ENCODE results near the gene CISD3.

GRCh38 chr17:38748892-38749222 is 18.7 kb downstream of the CISD3 start:
- no peak for TF ChIP-seq CTCF (IDR thresholded peaks at IDR 0.05)
- TF ChIP-seq POLR2A (IDR thresholded peaks at IDR 0.05), result no peak
- no peak for TF ChIP-seq POLR2AphosphoS5 (IDR thresholded peaks at IDR 0.05)
